ENCODE results near the gene SCFD1. TPM values are rescaled to one million over a fixed set of nuclear protein-coding genes. Genes with fewer than 3 reads are reported as not detected.
"Not testable (repeated sequence)": the region's sequence is repeated elsewhere in the genome, so short reads cannot be mapped to it uniquely, and the experiment has no call there.

Gene SCFD1
- total and polyA plus RNA-seq, 4 donors, result 45.6 to 97.3 (median 66.5) TPM

- intact Hi-C loops (cut with DNase I), result no loop called here
- Histone ChIP-seq H3K27me3 (ENCODE audit: control insufficient read depth in 1 of 2, insufficient read depth in 2 of 2, low read length in 1 of 2) (no peaks in the 10 kb centered on the region), H3K4me1 (ENCODE audit: control insufficient read depth in 1 of 2, insufficient read depth in 2 of 2, low read length in 2 of 2) (no peaks in the 10 kb centered on the region), H3K27ac (ENCODE audit: low read depth in 1 of 2, low read length in 2 of 2) (no peak overlapping the region), H3K9me3 (ENCODE audit: control insufficient read depth, low read length) (no peaks in the 10 kb centered on the region), H3K4me3 (ENCODE audit: low read length in 2 of 2) (no peak overlapping the region), H3K36me3 (ENCODE audit: control insufficient read depth in 1 of 2, insufficient read depth in 2 of 2, low read length in 1 of 2) (no peaks in the 10 kb centered on the region)
- no peak for ATAC-seq (ENCODE audit: low FRiP score)
- no peak for DNase-seq
These were observed 47.5 kb downstream of the SCFD1 start for GRCh38 chr14:30669594-30669993.

- Histone ChIP-seq H3K27ac (ENCODE audit: low read depth in 1 of 2, low read length in 2 of 2) (no peak overlapping the region), H3K4me1 (ENCODE audit: control insufficient read depth in 1 of 2, insufficient read depth in 2 of 2, low read length in 2 of 2) (no peaks in the 10 kb centered on the region), H3K27me3 (ENCODE audit: control insufficient read depth in 1 of 2, insufficient read depth in 2 of 2, low read length in 1 of 2) (no peaks in the 10 kb centered on the region), H3K4me3 (ENCODE audit: low read length in 2 of 2) (no peak overlapping the region), H3K9me3 (ENCODE audit: control insufficient read depth, low read length) (no peaks in the 10 kb centered on the region), H3K36me3 (ENCODE audit: control insufficient read depth in 1 of 2, insufficient read depth in 2 of 2, low read length in 1 of 2) (peaks cover 0 to 2% of the 10 kb centered on the region in 2 donors)
- DNase-seq (no peak), ATAC-seq (ENCODE audit: low FRiP score) (no peak)
- intact Hi-C loops (cut with DNase I), result no loop called here
- 72 to 88% methylated on average over 1 of the region's 1 CpG for WGBS, 2 donors
These were observed 51.0 kb downstream of the SCFD1 start for GRCh38 chr14:30673071-30673470.

GRCh38 chr14:30678926-30679431 lies 56.9 kb downstream of the SCFD1 start:
- ATAC-seq (ENCODE audit: low FRiP score) (no peak), DNase-seq (no peak)
- Histone ChIP-seq H3K27ac (ENCODE audit: low read depth in 1 of 2, low read length in 2 of 2) (no peak overlapping the region), H3K27me3 (ENCODE audit: control insufficient read depth in 1 of 2, insufficient read depth in 2 of 2, low read length in 1 of 2) (no peaks in the 10 kb centered on the region), H3K9me3 (ENCODE audit: control insufficient read depth, low read length) (no peaks in the 10 kb centered on the region), H3K36me3 (ENCODE audit: control insufficient read depth in 1 of 2, insufficient read depth in 2 of 2, low read length in 1 of 2) (peaks cover 0 to 2% of the 10 kb centered on the region in 2 donors), H3K4me3 (ENCODE audit: low read length in 2 of 2) (no peak overlapping the region), H3K4me1 (ENCODE audit: control insufficient read depth in 1 of 2, insufficient read depth in 2 of 2, low read length in 2 of 2) (no peaks in the 10 kb centered on the region)
- intact Hi-C loops (cut with DNase I), result no loop called here

GRCh38 chr14:30680036-30680435 lies 57.9 kb downstream of the SCFD1 start:
- Histone ChIP-seq H3K4me1 (ENCODE audit: control insufficient read depth in 1 of 2, insufficient read depth in 2 of 2, low read length in 2 of 2) (no peaks in the 10 kb centered on the region), H3K27ac (ENCODE audit: low read depth in 1 of 2, low read length in 2 of 2) (no peak overlapping the region), H3K27me3 (ENCODE audit: control insufficient read depth in 1 of 2, insufficient read depth in 2 of 2, low read length in 1 of 2) (no peaks in the 10 kb centered on the region), H3K4me3 (ENCODE audit: low read length in 2 of 2) (no peak overlapping the region), H3K36me3 (ENCODE audit: control insufficient read depth in 1 of 2, insufficient read depth in 2 of 2, low read length in 1 of 2) (peaks cover 0 to 2% of the 10 kb centered on the region in 2 donors), H3K9me3 (ENCODE audit: control insufficient read depth, low read length) (no peaks in the 10 kb centered on the region)
- ATAC-seq (ENCODE audit: low FRiP score) (no peak), DNase-seq (no peak)
- intact Hi-C loops (cut with DNase I), result no loop called here

- H3K36me3 ChIP-seq (ENCODE audit: control insufficient read depth in 1 of 2, insufficient read depth in 2 of 2, low read length in 1 of 2); ATAC-seq (ENCODE audit: low FRiP score); intact Hi-C loops (cut with DNase I); H3K27me3 ChIP-seq (ENCODE audit: control insufficient read depth in 1 of 2, insufficient read depth in 2 of 2, low read length in 1 of 2); H3K4me3 ChIP-seq (ENCODE audit: low read length in 2 of 2); H3K27ac ChIP-seq (ENCODE audit: low read depth in 1 of 2, low read length in 2 of 2); H3K9me3 ChIP-seq (ENCODE audit: control insufficient read depth, low read length); H3K4me1 ChIP-seq (ENCODE audit: control insufficient read depth in 1 of 2, insufficient read depth in 2 of 2, low read length in 2 of 2); DNase-seq: not testable (repeated sequence)
- WGBS, 2 donors, result 99 to 100% methylated on average over 5 of the region's 5 CpGs
These were observed 58.7 kb downstream of the SCFD1 start for GRCh38 chr14:30680776-30681175.

- Histone ChIP-seq H3K9me3 (ENCODE audit: control insufficient read depth, low read length) (no peaks in the 10 kb centered on the region), H3K36me3 (ENCODE audit: control insufficient read depth in 1 of 2, insufficient read depth in 2 of 2, low read length in 1 of 2) (no peaks in the 10 kb centered on the region), H3K4me1 (ENCODE audit: control insufficient read depth in 1 of 2, insufficient read depth in 2 of 2, low read length in 2 of 2) (no peaks in the 10 kb centered on the region), H3K27ac (ENCODE audit: low read depth in 1 of 2, low read length in 2 of 2) (no peak overlapping the region), H3K4me3 (ENCODE audit: low read length in 2 of 2) (no peak overlapping the region), H3K27me3 (ENCODE audit: control insufficient read depth in 1 of 2, insufficient read depth in 2 of 2, low read length in 1 of 2) (no peaks in the 10 kb centered on the region)
- WGBS, 2 donors, result 89 to 91% methylated on average over 2 of the region's 2 CpGs
- no peak for ATAC-seq (ENCODE audit: low FRiP score)
- no peak for DNase-seq
- intact Hi-C loops (cut with DNase I), result no loop called here
These were observed 59.7 kb downstream of the SCFD1 start for GRCh38 chr14:30681752-30682355.

- H3K27ac ChIP-seq (ENCODE audit: low read depth in 1 of 2, low read length in 2 of 2); H3K27me3 ChIP-seq (ENCODE audit: control insufficient read depth in 1 of 2, insufficient read depth in 2 of 2, low read length in 1 of 2); DNase-seq; intact Hi-C loops (cut with DNase I); H3K4me3 ChIP-seq (ENCODE audit: low read length in 2 of 2); H3K4me1 ChIP-seq (ENCODE audit: control insufficient read depth in 1 of 2, insufficient read depth in 2 of 2, low read length in 2 of 2); H3K9me3 ChIP-seq (ENCODE audit: control insufficient read depth, low read length); ATAC-seq (ENCODE audit: low FRiP score); H3K36me3 ChIP-seq (ENCODE audit: control insufficient read depth in 1 of 2, insufficient read depth in 2 of 2, low read length in 1 of 2): not testable (repeated sequence)
- WGBS, 2 donors, result 59 to 69% methylated on average over 17 to 24 of the region's 28 CpGs
These were observed 68.6 kb downstream of the SCFD1 start for GRCh38 chr14:30690487-30691355.

- no peak overlapping the region for H3K27ac ChIP-seq (ENCODE audit: low read depth in 1 of 2, low read length in 2 of 2)
- intact Hi-C loops (cut with DNase I), result no loop called here
- H3K4me3 ChIP-seq (ENCODE audit: low read length in 2 of 2), result no peak overlapping the region
- WGBS, 2 donors, result 95 to 98% methylated on average over 5 of the region's 5 CpGs
- H3K4me1 ChIP-seq (ENCODE audit: control insufficient read depth in 1 of 2, insufficient read depth in 2 of 2, low read length in 2 of 2), result no peaks in the 10 kb centered on the region
- DNase-seq, result no peak
- peaks cover 0 to 6% of the 10 kb centered on the region in 2 donors for H3K36me3 ChIP-seq (ENCODE audit: control insufficient read depth in 1 of 2, insufficient read depth in 2 of 2, low read length in 1 of 2)
- H3K9me3 ChIP-seq (ENCODE audit: control insufficient read depth, low read length), result no peaks in the 10 kb centered on the region
- no peaks in the 10 kb centered on the region for H3K27me3 ChIP-seq (ENCODE audit: control insufficient read depth in 1 of 2, insufficient read depth in 2 of 2, low read length in 1 of 2)
- no peak for ATAC-seq (ENCODE audit: low FRiP score)
These were observed 69.8 kb downstream of the SCFD1 start for GRCh38 chr14:30691751-30692398.
